Endothelial cell of umbilical vein (primary cell): ENCODE measurements around the gene EXOC7. TPM values are rescaled to one million over a fixed set of nuclear protein-coding genes. Genes with fewer than 3 reads are reported as not detected.

Source experiments
- BruUV-seq: library from RNA; stranded (reverse); fragments of 400-500 nt; replicated peaks from 2 replicates; lab custom pipeline; 2021; lab: Mats Ljungman, UMichigan
- CTCF ChIA-PET: fragments of 300-600, 350-600 bp; sonication (Branson Sonifier 250); formaldehyde crosslinking; loops from one replicate; lab custom pipeline; 2021; ENCODE audit warnings: antibody characterized with exemption, inconsistent platforms; lab: Charles Lee
- POLR2A ChIA-PET: fragments of 300-600, 350-600 bp; sonication (Branson Sonifier 250); formaldehyde crosslinking; loops from one replicate; lab custom pipeline; 2021; ENCODE audit warnings: antibody characterized with exemption, inconsistent platforms; lab: Charles Lee
- DNase-seq: peaks from one replicate; pipeline ENCODE4 v3.0.0-alpha.2; 2011; ENCODE audit warnings: low read depth, low spot score
- FAIRE-seq: peaks from 2 replicates; lab custom pipeline; 2011; peaks lifted over from hg19 to GRCh38; lab: Jason Lieb, UNC
- H2AFZ ChIP-seq: 2 replicates; pipeline ENCODE4 v1.6.0; 2012; ENCODE audit warnings: low read depth, low read length, control low read depth, inconsistent platforms
- H3K27ac ChIP-seq: 2 replicates; pipeline ENCODE4 v1.5.1; 2011; ENCODE audit warnings: low read depth, mild to moderate bottlenecking, control low read depth, low read length, moderate library complexity; ENCODE audit not compliant: insufficient read depth
- H3K27me3 ChIP-seq, 2 experiments: 2 replicates each; pipeline versions ENCODE4 v1.6.0 to v1.6.1; 2011; ENCODE audit warnings: low read length in 2 of 2, mixed read lengths in 1 of 2; ENCODE audit not compliant: control insufficient read depth in 2 of 2, insufficient read depth in 2 of 2
- H3K36me3 ChIP-seq, 2 experiments: 2 replicates in 1 of 2; 3 replicates in 1 of 2; pipeline ENCODE4 v1.5.1; 2011; ENCODE audit warnings: low read length in 2 of 2, mild to moderate bottlenecking in 1 of 2, moderate library complexity in 1 of 2; ENCODE audit not compliant: control insufficient read depth in 2 of 2, insufficient read depth in 2 of 2; ENCODE audit errors: extremely low read depth in 1 of 2
- H3K4me1 ChIP-seq: 3 replicates; pipeline ENCODE4 v1.5.1; 2011; ENCODE audit warnings: mild to moderate bottlenecking, low read length; ENCODE audit not compliant: control insufficient read depth, insufficient read depth; ENCODE audit errors: extremely low read depth
- H3K4me2 ChIP-seq: 2 replicates; pipeline ENCODE4 v1.6.1; 2011; ENCODE audit warnings: low read length, control low read depth, mixed read lengths; ENCODE audit not compliant: insufficient read depth
- H3K4me3 ChIP-seq, 3 experiments: fragments of 200-600 bp in 1 of 3; sonication (generic), shearing (Covaris generic) in 1 of 3; replicated peaks in 1 of 3; 2 replicates each; pipeline ENCODE4 v1.5.1; 2011 to 2016; ENCODE audit warnings: control low read depth in 3 of 3, low read length in 3 of 3, mild to moderate bottlenecking in 2 of 3, inconsistent platforms in 1 of 3, low read depth in 1 of 3, moderate library complexity in 1 of 3; ENCODE audit not compliant: insufficient read depth in 1 of 3
- H3K79me2 ChIP-seq: 2 replicates; pipeline ENCODE4 v1.6.0; 2012; ENCODE audit warnings: low read length, inconsistent platforms; ENCODE audit not compliant: control insufficient read depth, insufficient read depth
- H3K9ac ChIP-seq: replicated peaks from 2 replicates; pipeline ENCODE3; 2011; ENCODE audit warnings: low read length, control low read depth; ENCODE audit not compliant: insufficient read depth; ENCODE audit errors: extremely low read depth
- H3K9me1 ChIP-seq: replicated peaks from 3 replicates; pipeline ENCODE4 v1.6.0; 2011; ENCODE audit warnings: mild to moderate bottlenecking, low read length; ENCODE audit not compliant: control insufficient read depth, insufficient read depth; ENCODE audit errors: extremely low read depth
- H3K9me3 ChIP-seq: replicated peaks from 2 replicates; pipeline ENCODE4 v1.5.1; 2012; ENCODE audit warnings: low read length, inconsistent platforms; ENCODE audit not compliant: control insufficient read depth, insufficient read depth
- H4K20me1 ChIP-seq: replicated peaks from 2 replicates; pipeline ENCODE3; 2011; ENCODE audit warnings: mild to moderate bottlenecking, low read length; ENCODE audit not compliant: control insufficient read depth, insufficient read depth; ENCODE audit errors: extremely low read depth
- EZH2 ChIP-seq: IDR thresholded peaks from 2 replicates; pipeline ENCODE4 v1.6.1; 2012; ENCODE audit warnings: borderline replicate concordance, low read depth, mild to moderate bottlenecking, moderate library complexity, low read length, inconsistent platforms; ENCODE audit not compliant: severe bottlenecking
- FOS ChIP-seq: IDR thresholded peaks from 2 replicates; pipeline ENCODE4 v1.6.1; 2011; ENCODE audit warnings: mild to moderate bottlenecking, low read length, moderate library complexity, borderline replicate concordance; ENCODE audit not compliant: insufficient read depth
- GATA2 ChIP-seq: IDR thresholded peaks from 2 replicates; pipeline ENCODE4 v1.7.0; 2011; ENCODE audit warnings: low read depth, mild to moderate bottlenecking, moderate library complexity, mixed read lengths, low read length; ENCODE audit not compliant: insufficient read length, insufficient read depth
- JUN ChIP-seq: IDR thresholded peaks from 2 replicates; pipeline ENCODE4 v1.6.1; 2011; ENCODE audit warnings: borderline replicate concordance, low read depth; ENCODE audit not compliant: insufficient read length, insufficient read depth
- MYC ChIP-seq: IDR thresholded peaks from one replicate; pipeline ENCODE4 v1.6.1; 2011; ENCODE audit warnings: mild to moderate bottlenecking, low read depth, low read length
- POLR2A ChIP-seq: IDR thresholded peaks from 2 replicates; pipeline ENCODE4 v1.6.1; 2012; ENCODE audit warnings: low read depth, mild to moderate bottlenecking, control low read depth, low read length
- POLR2AphosphoS5 ChIP-seq: IDR thresholded peaks from 2 replicates; pipeline ENCODE4 v1.6.1; 2012; ENCODE audit warnings: low read depth, mild to moderate bottlenecking, control low read depth, low read length, moderate library complexity; ENCODE audit not compliant: insufficient read depth
- dilution Hi-C: fragments of 300-500 bp; cut with MboI; formaldehyde crosslinking; loops from one replicate; pipeline ENCODE4 v1.15.0; 2019; ENCODE audit warnings: low sequenced_read_pairs; ENCODE audit not compliant: extremely low pct_ligation_motif_present
- intact Hi-C: fragments of 100-400 bp; cut with micrococcal nuclease; formaldehyde crosslinking; loops from one replicate; pipeline ENCODE4 v1.10.0; 2022
- polyA plus RNA-seq, 4 experiments: library from polyadenylated mRNA; depleted of rRNA in 3 of 4; stranded (reverse) in 3 of 4; unstranded in 1 of 4; fragments of >200 nt; gene quantifications; 2 replicates each; pipeline versions ENCODE4 v1.2.1 to v1.2.3, GENCODE V29; 2011 to 2012; ENCODE audit warnings: missing spikeins in 1 of 4
- total RNA-seq: library from RNA; stranded (reverse); gene quantifications from 2 replicates; pipeline ENCODE4 v1.2.3, GENCODE V29; 2021
- TF ChIP-seq, protein P1 (sequence below), 2 donors: IDR thresholded peaks; 1 replicate in 1 of 2; 2 replicates in 1 of 2; pipeline ENCODE4 v1.5.1; 2011; ENCODE audit warnings: low read length in 2 of 2, mild to moderate bottlenecking in 2 of 2, moderate library complexity in 2 of 2, control low read depth in 1 of 2, inconsistent platforms in 1 of 2, low read depth in 1 of 2; ENCODE audit not compliant: insufficient read depth in 1 of 2; ENCODE audit errors: extremely low read depth in 1 of 2
- TF ChIP-seq, protein P2 (sequence below): IDR thresholded peaks from 2 replicates; pipeline ENCODE4 v1.6.1; 2011; ENCODE audit not compliant: insufficient read depth, insufficient read length

EXOC7 gene
- total and polyA plus RNA-seq, 2 donors (not counting 3 experiments of a cell fraction or from before 2014, with no cell fraction given): 91.5 to 137 TPM

DNA sequence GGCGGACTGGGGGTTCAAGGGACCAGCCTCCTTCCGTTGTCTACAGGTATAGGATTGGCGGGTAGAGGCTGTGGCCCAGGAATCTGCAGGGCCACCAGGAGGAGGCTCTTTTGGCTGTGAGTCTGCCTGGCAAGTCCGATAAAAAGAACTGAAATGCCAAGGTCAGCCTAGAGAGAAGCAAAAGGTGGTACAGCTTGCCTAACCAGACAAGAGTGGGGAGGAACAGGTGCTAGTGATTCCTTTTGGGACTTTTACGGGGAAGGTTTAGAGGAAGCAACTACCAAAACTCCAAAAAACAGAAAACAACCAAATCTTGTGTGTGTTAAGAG, 70.8 kb downstream of the EXOC7 start:
- intact Hi-C loops (loop anchor here (5.0 kb wide), 1 partner anchor 245 kb away; no protein-coding TSS in a partner anchor), dilution Hi-C loops (no loop called here)
- Histone ChIP-seq H3K9me3 (no peaks in the 10 kb centered on the region), H3K4me1 (peaks cover 11% of the 10 kb centered on the region), H3K9ac (no peak overlapping the region), H2AFZ (no peak overlapping the region), H3K36me3 (peaks cover 0 to 2% of the 10 kb centered on the region in 2 experiments), H3K4me3 (no peak overlapping the region), H3K4me2 (no peak overlapping the region), H3K27ac (no peak overlapping the region), H4K20me1 (no peaks in the 10 kb centered on the region), H3K9me1 (no peaks in the 10 kb centered on the region), H3K27me3 (no peaks in the 10 kb centered on the region), H3K79me2 (no peaks in the 10 kb centered on the region)
- no peak for FAIRE-seq
- CTCF ChIA-PET: interaction anchor here (1.0 to 3.8 kb wide), 10 partner anchors 8 to 247 kb away, joined by 3 to 28 read pairs (median 4); no protein-coding TSS in a partner anchor
- no peak for DNase-seq
- TF ChIP-seq JUN (no peak), POLR2AphosphoS5 (no peak), MYC (no peak), POLR2A (no peak), EZH2 (no peak), FOS (no peak), GATA2 (no peak)
- TF ChIP-seq, protein P1, sequence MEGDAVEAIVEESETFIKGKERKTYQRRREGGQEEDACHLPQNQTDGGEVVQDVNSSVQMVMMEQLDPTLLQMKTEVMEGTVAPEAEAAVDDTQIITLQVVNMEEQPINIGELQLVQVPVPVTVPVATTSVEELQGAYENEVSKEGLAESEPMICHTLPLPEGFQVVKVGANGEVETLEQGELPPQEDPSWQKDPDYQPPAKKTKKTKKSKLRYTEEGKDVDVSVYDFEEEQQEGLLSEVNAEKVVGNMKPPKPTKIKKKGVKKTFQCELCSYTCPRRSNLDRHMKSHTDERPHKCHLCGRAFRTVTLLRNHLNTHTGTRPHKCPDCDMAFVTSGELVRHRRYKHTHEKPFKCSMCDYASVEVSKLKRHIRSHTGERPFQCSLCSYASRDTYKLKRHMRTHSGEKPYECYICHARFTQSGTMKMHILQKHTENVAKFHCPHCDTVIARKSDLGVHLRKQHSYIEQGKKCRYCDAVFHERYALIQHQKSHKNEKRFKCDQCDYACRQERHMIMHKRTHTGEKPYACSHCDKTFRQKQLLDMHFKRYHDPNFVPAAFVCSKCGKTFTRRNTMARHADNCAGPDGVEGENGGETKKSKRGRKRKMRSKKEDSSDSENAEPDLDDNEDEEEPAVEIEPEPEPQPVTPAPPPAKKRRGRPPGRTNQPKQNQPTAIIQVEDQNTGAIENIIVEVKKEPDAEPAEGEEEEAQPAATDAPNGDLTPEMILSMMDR (IDR thresholded peaks at IDR 0.05; ENCODE audit: extremely low read depth in 1 of 2, insufficient read depth in 1 of 2, low read depth in 1 of 2, low read length in 2 of 2): no peak
- TF ChIP-seq, protein P2, sequence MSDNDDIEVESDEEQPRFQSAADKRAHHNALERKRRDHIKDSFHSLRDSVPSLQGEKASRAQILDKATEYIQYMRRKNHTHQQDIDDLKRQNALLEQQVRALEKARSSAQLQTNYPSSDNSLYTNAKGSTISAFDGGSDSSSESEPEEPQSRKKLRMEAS: no peak
- BruUV-seq: no TSS peak
- POLR2A ChIA-PET: no interaction called here
